ENCODE results near the gene OPRPN. TPM values are rescaled to one million over a fixed set of nuclear protein-coding genes. Genes with fewer than 3 reads are reported as not detected.

Gene OPRPN
- total and polyA plus RNA-seq, 9 of the 15 experiments (the other 6 are each of a cell fraction or from before 2014, with no cell fraction given): not detected

DNA sequence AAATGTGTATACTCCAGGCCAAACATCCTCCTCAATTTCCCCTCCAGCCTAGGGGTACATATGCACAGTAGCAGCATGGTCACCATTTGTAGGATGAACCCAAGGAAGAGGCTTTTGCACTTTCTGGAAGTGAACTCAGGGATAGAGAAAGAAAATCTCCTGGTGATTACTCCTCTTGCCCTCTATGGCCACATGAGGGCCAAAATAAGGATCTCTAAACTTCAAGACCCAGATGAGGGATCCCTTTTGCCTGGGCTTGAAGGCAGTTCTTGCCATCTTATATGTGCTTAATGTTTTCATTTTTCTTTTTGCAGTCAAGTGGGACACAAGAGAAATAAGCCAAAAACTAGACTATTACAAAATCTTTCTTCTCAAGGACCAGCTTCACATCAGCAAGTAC is 44.7 kb downstream of the OPRPN start:
- Histone ChIP-seq H2AFZ (ENCODE audit: low read depth, low read length) (no peak overlapping the region), H3K4me2 (ENCODE audit: insufficient read depth, low read length) (no peak overlapping the region), H3K9me3 (replicated peaks; ENCODE audit: control insufficient read depth, insufficient read depth, low read depth, low read length) (no peaks in the 10 kb centered on the region), H3K9ac (ENCODE audit: insufficient read depth in 1 of 2, low read depth in 2 of 2, low read length in 2 of 2) (no peak overlapping the region), H3K27me3 (ENCODE audit: control insufficient read depth in 2 of 2, insufficient read depth in 2 of 2, low read length in 2 of 2) (no peaks in the 10 kb centered on the region), H3K4me1 (replicated peaks in 1 of 2; ENCODE audit: control insufficient read depth in 2 of 2, insufficient read depth in 2 of 2, low read length in 2 of 2) (no peaks in the 10 kb centered on the region), H3K79me2 (ENCODE audit: control insufficient read depth, insufficient read depth, low read length) (no peaks in the 10 kb centered on the region), H3K36me3 (ENCODE audit: control insufficient read depth, insufficient read depth, low read length) (no peaks in the 10 kb centered on the region), H3K27ac (ENCODE audit: extremely low read depth, low read depth, low read length) (no peak overlapping the region), H3K4me3 (no peak overlapping the region), H3K9me1 (ENCODE audit: control insufficient read depth, insufficient read depth, low read length) (no peaks in the 10 kb centered on the region), H4K20me1 (replicated peaks; ENCODE audit: control insufficient read depth, insufficient read depth, low read length) (no peaks in the 10 kb centered on the region)
- intact Hi-C loops (cut with micrococcal nuclease): no loop called here
- TF ChIP-seq ZNF395 (CRISPR knock-in tag; IDR thresholded peaks at IDR 0.05): no peak
- no peak for TF ChIP-seq ZNF436 (CRISPR knock-in tag; IDR thresholded peaks at IDR 0.05)
- TF ChIP-seq ZSCAN32 (CRISPR knock-in tag; IDR thresholded peaks at IDR 0.05): no peak
- TF ChIP-seq FOS (IDR thresholded peaks at IDR 0.05; ENCODE audit: extremely low read depth, insufficient read length): no peak
- no peak for TF ChIP-seq FOXJ2 (tag; IDR thresholded peaks at IDR 0.05)
- TF ChIP-seq RCOR1 (IDR thresholded peaks at IDR 0.05; ENCODE audit: borderline replicate concordance in 1 of 2, low read depth in 2 of 2, low read length in 2 of 2): no peak
- TF ChIP-seq ZNF586 (CRISPR knock-in tag; conservative IDR thresholded peaks at IDR 0.05): no peak
- TF ChIP-seq HLTF (IDR thresholded peaks at IDR 0.05): no peak
- no peak for TF ChIP-seq CBX8 (IDR thresholded peaks at IDR 0.05; ENCODE audit: borderline replicate concordance, extremely low read depth, low read depth, low read length, poor library complexity, severe bottlenecking)
- no peak for TF ChIP-seq JUN (IDR thresholded peaks at IDR 0.05; ENCODE audit: borderline replicate concordance, low read depth, low read length)
- no peak for TF ChIP-seq JUN (CRISPR knock-in tag; IDR thresholded peaks at IDR 0.05; ENCODE audit: borderline replicate concordance)
- ChIA-PET CTCF (ENCODE audit: low intra/inter-chr PET ratio) (no interaction called here), POLR2A (no interaction called here)
- FAIRE-seq (no peak), DNase-seq (ENCODE audit: extremely low read depth in 1 of 4, low spot score in 3 of 4) (no peak), ATAC-seq (no peak)
- in situ Hi-C loops (cut with MboI): no loop called here
- BruUV-seq (replicated peaks): no TSS peak
